GM19238 (cell line): ENCODE data around the gene PRR33.

Source experiments
- DNase-seq: peaks from one replicate; pipeline ENCODE4 v3.0.0; 2011; ENCODE audit warnings: low spot score; ENCODE audit not compliant: insufficient read length

PRR33 gene

DNA sequence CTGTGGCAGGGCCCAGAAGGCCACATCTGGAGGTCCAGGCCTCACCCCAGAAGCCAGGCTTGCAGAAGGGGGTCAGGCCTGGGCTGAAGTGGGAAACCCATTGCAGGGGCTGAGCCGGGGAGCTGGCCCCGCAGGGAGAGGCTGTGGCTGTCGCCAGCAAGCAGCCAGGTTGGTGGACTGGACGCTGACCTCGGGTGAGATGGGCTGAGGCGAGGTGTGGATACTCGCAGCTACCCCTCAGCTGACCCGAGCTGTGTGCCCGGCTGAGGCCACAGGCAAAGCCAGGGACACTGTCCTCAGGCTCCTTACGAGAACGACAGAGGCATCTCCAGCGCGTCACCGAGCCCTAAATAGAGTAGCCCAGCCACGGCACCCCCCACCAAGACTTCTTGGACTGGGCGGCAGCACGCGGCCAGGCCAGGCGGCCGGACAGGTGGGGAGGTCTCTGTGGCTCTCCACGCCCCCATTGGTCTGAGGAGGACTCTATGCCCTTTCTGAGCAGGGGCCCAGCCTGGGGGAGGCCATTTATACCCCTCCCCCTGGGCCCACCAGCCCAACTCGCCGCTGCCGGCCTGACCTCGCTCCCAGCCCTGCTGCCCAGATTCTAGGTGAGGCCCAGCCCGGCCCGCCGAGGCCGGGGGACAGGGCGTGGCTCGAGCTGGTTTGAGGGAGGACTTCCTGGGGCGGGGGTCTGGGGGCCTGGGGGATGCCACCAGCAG is 53.1 kb downstream of the PRR33 start, which contains the start of gene TNNI2:
Gene TNNI2 (plus strand): TSS at position 556 of the 719 bp plus-strand sequence. CDS start 716 bp downstream, outside the sequence.
- DNase-seq = no peak
